SK-N-SH (cell line): ENCODE measurements around the gene FCHO1. TPM values are rescaled to one million over a fixed set of nuclear protein-coding genes. Genes with fewer than 3 reads are reported as not detected.

Source experiments
- CTCF ChIA-PET: fragments of 300-600, 350-600 bp; formaldehyde crosslinking; extraction: SDS; loops from one replicate; lab custom pipeline; 2021; lab: Yijun Ruan, JAX
- POLR2A ChIA-PET: fragments of 350-600 bp; sonication (Branson Sonifier 250); formaldehyde crosslinking; extraction: SDS; loops from one replicate; lab custom pipeline; 2020; ENCODE audit warnings: antibody characterized with exemption, inconsistent platforms; lab: Yijun Ruan, JAX
- DNase-seq: peaks from one replicate; pipeline ENCODE4 v3.0.0; 2012
- H2AFZ ChIP-seq: fragments of 200-600 bp; sonication (generic); 2 replicates; pipeline ENCODE4 v1.8.1; 2016; ENCODE audit warnings: antibody characterized with exemption, mild to moderate bottlenecking, low read depth
- H3F3A ChIP-seq: fragments of 200-600 bp; sonication (generic); replicated peaks from 2 replicates; pipeline ENCODE3; 2016; ENCODE audit warnings: antibody characterized with exemption, mild to moderate bottlenecking; ENCODE audit not compliant: insufficient read depth
- H3K27ac ChIP-seq, 2 experiments: fragments of 200-500 bp in 1 of 2; fragments of 200-600 bp in 1 of 2; sonication (Bioruptor generic) in 1 of 2; sonication (generic), shearing (Covaris generic) in 1 of 2; 2 replicates each; pipeline versions ENCODE4 v1.5.1 to v1.6.1; 2014 to 2016; ENCODE audit warnings: low read depth in 2 of 2, inconsistent platforms in 1 of 2, low read length in 1 of 2, mild to moderate bottlenecking in 1 of 2, mixed read lengths in 1 of 2
- H3K27me3 ChIP-seq: fragments of 200-600 bp; sonication (generic), shearing (Covaris generic); 2 replicates; pipeline ENCODE4 v1.6.1; 2016; ENCODE audit warnings: mixed run types; ENCODE audit not compliant: insufficient read depth
- H3K36me3 ChIP-seq, 2 experiments: fragments of 200-500 bp in 1 of 2; fragments of 200-600 bp in 1 of 2; sonication (Bioruptor generic) in 1 of 2; sonication (generic) in 1 of 2; replicated peaks in 1 of 2; 2 replicates each; pipeline versions ENCODE3 to v1.5.1; 2014 to 2016; ENCODE audit warnings: low read length in 1 of 2, mild to moderate bottlenecking in 1 of 2; ENCODE audit not compliant: insufficient read depth in 2 of 2, control insufficient read depth in 1 of 2
- H3K4me1 ChIP-seq, 2 experiments: fragments of 200-500 bp in 1 of 2; fragments of 200-600 bp in 1 of 2; sonication (Bioruptor generic) in 1 of 2; sonication (generic), shearing (Covaris generic) in 1 of 2; 2 replicates each; pipeline versions ENCODE4 v1.5.1 to v1.6.1; 2014 to 2016; ENCODE audit warnings: low read depth in 1 of 2, low read length in 1 of 2, mixed run types in 1 of 2; ENCODE audit not compliant: insufficient read depth in 2 of 2, control insufficient read depth in 1 of 2
- H3K4me2 ChIP-seq: fragments of 200-600 bp; sonication (generic), shearing (Covaris generic); 2 replicates; pipeline ENCODE4 v1.6.1; 2017; ENCODE audit warnings: mixed run types
- H3K4me3 ChIP-seq, 2 experiments: fragments of 200-500 bp in 1 of 2; fragments of 200-600 bp in 1 of 2; sonication (Bioruptor generic) in 1 of 2; sonication (generic), shearing (Covaris generic) in 1 of 2; 2 replicates each; pipeline versions ENCODE4 v1.5.1 to v1.8.1; 2014 to 2016; ENCODE audit warnings: low read depth in 2 of 2, inconsistent platforms in 1 of 2, low read length in 1 of 2, mild to moderate bottlenecking in 1 of 2, mixed read lengths in 1 of 2, moderate library complexity in 1 of 2
- H3K79me2 ChIP-seq: fragments of 200-600 bp; sonication (generic); 2 replicates; pipeline ENCODE4 v1.8.1; 2017; ENCODE audit warnings: mild to moderate bottlenecking; ENCODE audit not compliant: insufficient read depth
- H3K9ac ChIP-seq: fragments of 200-600 bp; sonication (generic); 2 replicates; pipeline ENCODE4 v1.6.1; 2017; ENCODE audit warnings: mixed run types
- H3K9me2 ChIP-seq: fragments of 200-600 bp; sonication (generic); 2 replicates; pipeline ENCODE4 v1.6.1; 2017; ENCODE audit warnings: mixed run types
- H3K9me3 ChIP-seq: fragments of 200-600 bp; sonication (generic); 2 replicates; pipeline ENCODE4 v1.6.1; 2017; ENCODE audit warnings: mixed run types, mild to moderate bottlenecking, moderate library complexity
- H4K20me1 ChIP-seq: fragments of 200-600 bp; sonication (generic); 2 replicates; pipeline ENCODE4 v1.6.1; 2017; ENCODE audit warnings: mild to moderate bottlenecking, mixed run types; ENCODE audit not compliant: insufficient read depth
- GATA2 ChIP-seq: sonication (generic); formaldehyde crosslinking; IDR thresholded peaks from 2 replicates; pipeline ENCODE4 v1.5.0; 2020; ENCODE audit warnings: mild to moderate bottlenecking, missing genetic modification reagents
- JUND ChIP-seq: IDR thresholded peaks from 2 replicates; pipeline ENCODE4 v1.4.0; 2012
- MEF2A ChIP-seq: IDR thresholded peaks from 2 replicates; pipeline ENCODE4 v1.4.0; 2012; ENCODE audit warnings: low read depth, borderline replicate concordance
- NFIC ChIP-seq: IDR thresholded peaks from 2 replicates; pipeline ENCODE4 v1.4.0; 2012; ENCODE audit warnings: borderline replicate concordance
- RFX5 ChIP-seq: IDR thresholded peaks from 2 replicates; pipeline ENCODE4 v1.6.1; 2012; ENCODE audit warnings: mild to moderate bottlenecking, improper control_type of control experiment, low read length
- WGBS: methylation state at CpG from one replicate; pipeline ENCODE4 v1.1.6; 2017; ENCODE audit warnings: low lambda C conversion rate; 5-methylcytosine and 5-hydroxymethylcytosine counted together
- polyA plus RNA-seq, 3 experiments: library from polyadenylated mRNA; depleted of rRNA; stranded (reverse); fragments of >200 nt; gene quantifications; 2 replicates each; pipeline ENCODE4 v1.2.3, GENCODE V29; 2012
- TF ChIP-seq, protein P1 (sequence below): IDR thresholded peaks from 2 replicates; pipeline ENCODE4 v1.6.1; 2012; ENCODE audit warnings: mild to moderate bottlenecking, low read depth, low read length, moderate library complexity
- TF ChIP-seq, protein P2 (sequence below): fragments of 200-600 bp; sonication (generic); IDR thresholded peaks from 2 replicates; pipeline ENCODE4 v1.6.1; 2017; ENCODE audit warnings: antibody characterized with exemption, mild to moderate bottlenecking, moderate library complexity
- TF ChIP-seq, protein P3 (sequence below): IDR thresholded peaks from 2 replicates; pipeline ENCODE4; 2012
- TF ChIP-seq, protein P4 (sequence below): IDR thresholded peaks from 2 replicates; pipeline ENCODE4 v1.4.0; 2012; ENCODE audit warnings: low read depth, borderline replicate concordance

FCHO1 gene
- polyA plus RNA-seq, 1 of the 3 experiments (the other 2 are of a cell fraction), result 0.71 TPM

DNA sequence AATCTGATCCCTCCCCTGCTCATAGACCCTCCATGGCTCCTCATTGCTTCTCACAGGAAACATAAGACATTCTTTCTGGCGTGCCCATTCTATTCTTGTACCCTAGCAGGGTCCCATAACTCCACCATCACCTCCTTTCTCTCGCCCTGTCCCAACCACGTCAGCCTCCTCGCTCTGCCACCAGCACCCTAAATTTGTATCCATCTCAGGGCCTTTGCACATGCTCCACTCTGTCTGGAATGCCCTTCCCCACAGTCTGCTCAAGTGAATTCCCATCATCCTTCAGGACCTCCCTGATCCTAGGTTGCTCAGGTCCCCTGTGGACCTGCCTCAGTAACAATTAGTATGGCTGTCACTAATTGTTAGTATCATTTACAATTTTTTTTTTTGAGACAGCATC is 54.1 kb downstream of the FCHO1 start:
- H3K27ac ChIP-seq, result no peak overlapping the region
- POLR2A ChIA-PET, result no interaction called here
- no peaks in the 10 kb centered on the region for H3K79me2 ChIP-seq
- H3K4me1 ChIP-seq, result peaks cover 0 to 4% of the 10 kb centered on the region in 2 experiments; a peak in 1 of 4 replicates
- no peaks in the 10 kb centered on the region for H3K9me3 ChIP-seq
- no peaks in the 10 kb centered on the region for H3K36me3 ChIP-seq
- H3K9ac ChIP-seq, result no peak overlapping the region
- no peak overlapping the region for H3K4me2 ChIP-seq
- DNase-seq, result no peak
- H3F3A ChIP-seq, result no peaks in the 10 kb centered on the region
- H3K9me2 ChIP-seq, result no peaks in the 10 kb centered on the region
- H2AFZ ChIP-seq, result no peak overlapping the region
- 63% methylated on average over 4 of the region's 4 CpGs for WGBS
- H4K20me1 ChIP-seq, result no peaks in the 10 kb centered on the region
- TF ChIP-seq NFIC, result no peak
- no peak for TF ChIP-seq RFX5
- TF ChIP-seq, all 33 proteins: peak for 0
- CTCF ChIA-PET, result interaction anchor here (0.7 to 1.4 kb wide), 2 partner anchors 50 to 57 kb away, joined by 3 read pairs; no protein-coding TSS in a partner anchor
- Histone ChIP-seq H3K27me3 (no peaks in the 10 kb centered on the region; the same call in 1 of the 2 replicates), H3K4me3 (no peak overlapping the region)

DNA sequence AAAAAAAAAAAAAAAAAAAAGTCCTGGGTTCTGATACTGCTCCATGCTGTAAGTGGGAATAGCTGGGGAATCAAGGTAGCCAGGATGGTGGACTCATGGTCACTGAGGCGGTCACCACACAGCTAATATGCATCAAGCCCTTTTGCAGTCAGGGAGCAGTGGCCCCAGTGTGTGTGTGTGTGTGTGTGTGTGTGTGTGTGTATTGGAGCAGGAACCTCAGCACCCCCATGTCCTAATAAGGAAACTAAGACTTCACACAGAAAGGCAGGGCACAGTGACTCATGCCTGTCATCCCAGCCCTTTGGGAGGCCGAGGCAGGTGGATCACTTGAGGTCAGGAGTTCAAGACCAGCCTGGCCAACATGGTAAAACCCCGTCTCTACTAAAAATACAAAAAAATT is 55.7 kb downstream of the FCHO1 start:
- WGBS, result 43% methylated on average over 3 of the region's 3 CpGs

More for the DNA sequence above, 55.7 kb downstream of the FCHO1 start:
- POLR2A ChIA-PET, result no interaction called here
- H2AFZ ChIP-seq, result no peak overlapping the region
- no peaks in the 10 kb centered on the region for H3K9me3 ChIP-seq
- no peaks in the 10 kb centered on the region for H3F3A ChIP-seq
- H3K27me3 ChIP-seq, result no peaks in the 10 kb centered on the region
- no peaks in the 10 kb centered on the region for H3K36me3 ChIP-seq
- DNase-seq, result no peak
- H3K9me2 ChIP-seq, result no peaks in the 10 kb centered on the region
- CTCF ChIA-PET, result interaction anchor here (2.2 kb wide), 1 partner anchor 23 kb away, joined by 6 read pairs; no protein-coding TSS in a partner anchor
- H3K4me1 ChIP-seq, result peaks cover 0 to 3% of the 10 kb centered on the region in 2 experiments; a peak in 1 of 4 replicates
- H3K27ac ChIP-seq, result no peak overlapping the region
- H3K79me2 ChIP-seq, result no peaks in the 10 kb centered on the region
- H4K20me1 ChIP-seq, result no peaks in the 10 kb centered on the region
- H3K4me3 ChIP-seq, result no peak overlapping the region
- TF ChIP-seq GATA2 (no peak), RFX5 (no peak), MEF2A (no peak), JUND (no peak)
- TF ChIP-seq, protein P1, sequence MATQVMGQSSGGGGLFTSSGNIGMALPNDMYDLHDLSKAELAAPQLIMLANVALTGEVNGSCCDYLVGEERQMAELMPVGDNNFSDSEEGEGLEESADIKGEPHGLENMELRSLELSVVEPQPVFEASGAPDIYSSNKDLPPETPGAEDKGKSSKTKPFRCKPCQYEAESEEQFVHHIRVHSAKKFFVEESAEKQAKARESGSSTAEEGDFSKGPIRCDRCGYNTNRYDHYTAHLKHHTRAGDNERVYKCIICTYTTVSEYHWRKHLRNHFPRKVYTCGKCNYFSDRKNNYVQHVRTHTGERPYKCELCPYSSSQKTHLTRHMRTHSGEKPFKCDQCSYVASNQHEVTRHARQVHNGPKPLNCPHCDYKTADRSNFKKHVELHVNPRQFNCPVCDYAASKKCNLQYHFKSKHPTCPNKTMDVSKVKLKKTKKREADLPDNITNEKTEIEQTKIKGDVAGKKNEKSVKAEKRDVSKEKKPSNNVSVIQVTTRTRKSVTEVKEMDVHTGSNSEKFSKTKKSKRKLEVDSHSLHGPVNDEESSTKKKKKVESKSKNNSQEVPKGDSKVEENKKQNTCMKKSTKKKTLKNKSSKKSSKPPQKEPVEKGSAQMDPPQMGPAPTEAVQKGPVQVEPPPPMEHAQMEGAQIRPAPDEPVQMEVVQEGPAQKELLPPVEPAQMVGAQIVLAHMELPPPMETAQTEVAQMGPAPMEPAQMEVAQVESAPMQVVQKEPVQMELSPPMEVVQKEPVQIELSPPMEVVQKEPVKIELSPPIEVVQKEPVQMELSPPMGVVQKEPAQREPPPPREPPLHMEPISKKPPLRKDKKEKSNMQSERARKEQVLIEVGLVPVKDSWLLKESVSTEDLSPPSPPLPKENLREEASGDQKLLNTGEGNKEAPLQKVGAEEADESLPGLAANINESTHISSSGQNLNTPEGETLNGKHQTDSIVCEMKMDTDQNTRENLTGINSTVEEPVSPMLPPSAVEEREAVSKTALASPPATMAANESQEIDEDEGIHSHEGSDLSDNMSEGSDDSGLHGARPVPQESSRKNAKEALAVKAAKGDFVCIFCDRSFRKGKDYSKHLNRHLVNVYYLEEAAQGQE, result no peak
- TF ChIP-seq, protein P2, sequence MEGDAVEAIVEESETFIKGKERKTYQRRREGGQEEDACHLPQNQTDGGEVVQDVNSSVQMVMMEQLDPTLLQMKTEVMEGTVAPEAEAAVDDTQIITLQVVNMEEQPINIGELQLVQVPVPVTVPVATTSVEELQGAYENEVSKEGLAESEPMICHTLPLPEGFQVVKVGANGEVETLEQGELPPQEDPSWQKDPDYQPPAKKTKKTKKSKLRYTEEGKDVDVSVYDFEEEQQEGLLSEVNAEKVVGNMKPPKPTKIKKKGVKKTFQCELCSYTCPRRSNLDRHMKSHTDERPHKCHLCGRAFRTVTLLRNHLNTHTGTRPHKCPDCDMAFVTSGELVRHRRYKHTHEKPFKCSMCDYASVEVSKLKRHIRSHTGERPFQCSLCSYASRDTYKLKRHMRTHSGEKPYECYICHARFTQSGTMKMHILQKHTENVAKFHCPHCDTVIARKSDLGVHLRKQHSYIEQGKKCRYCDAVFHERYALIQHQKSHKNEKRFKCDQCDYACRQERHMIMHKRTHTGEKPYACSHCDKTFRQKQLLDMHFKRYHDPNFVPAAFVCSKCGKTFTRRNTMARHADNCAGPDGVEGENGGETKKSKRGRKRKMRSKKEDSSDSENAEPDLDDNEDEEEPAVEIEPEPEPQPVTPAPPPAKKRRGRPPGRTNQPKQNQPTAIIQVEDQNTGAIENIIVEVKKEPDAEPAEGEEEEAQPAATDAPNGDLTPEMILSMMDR, result no peak
- TF ChIP-seq, protein P3, sequence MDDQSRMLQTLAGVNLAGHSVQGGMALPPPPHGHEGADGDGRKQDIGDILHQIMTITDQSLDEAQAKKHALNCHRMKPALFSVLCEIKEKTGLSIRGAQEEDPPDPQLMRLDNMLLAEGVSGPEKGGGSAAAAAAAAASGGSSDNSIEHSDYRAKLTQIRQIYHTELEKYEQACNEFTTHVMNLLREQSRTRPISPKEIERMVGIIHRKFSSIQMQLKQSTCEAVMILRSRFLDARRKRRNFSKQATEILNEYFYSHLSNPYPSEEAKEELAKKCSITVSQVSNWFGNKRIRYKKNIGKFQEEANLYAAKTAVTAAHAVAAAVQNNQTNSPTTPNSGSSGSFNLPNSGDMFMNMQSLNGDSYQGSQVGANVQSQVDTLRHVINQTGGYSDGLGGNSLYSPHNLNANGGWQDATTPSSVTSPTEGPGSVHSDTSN, result no peak
- TF ChIP-seq, protein P4, sequence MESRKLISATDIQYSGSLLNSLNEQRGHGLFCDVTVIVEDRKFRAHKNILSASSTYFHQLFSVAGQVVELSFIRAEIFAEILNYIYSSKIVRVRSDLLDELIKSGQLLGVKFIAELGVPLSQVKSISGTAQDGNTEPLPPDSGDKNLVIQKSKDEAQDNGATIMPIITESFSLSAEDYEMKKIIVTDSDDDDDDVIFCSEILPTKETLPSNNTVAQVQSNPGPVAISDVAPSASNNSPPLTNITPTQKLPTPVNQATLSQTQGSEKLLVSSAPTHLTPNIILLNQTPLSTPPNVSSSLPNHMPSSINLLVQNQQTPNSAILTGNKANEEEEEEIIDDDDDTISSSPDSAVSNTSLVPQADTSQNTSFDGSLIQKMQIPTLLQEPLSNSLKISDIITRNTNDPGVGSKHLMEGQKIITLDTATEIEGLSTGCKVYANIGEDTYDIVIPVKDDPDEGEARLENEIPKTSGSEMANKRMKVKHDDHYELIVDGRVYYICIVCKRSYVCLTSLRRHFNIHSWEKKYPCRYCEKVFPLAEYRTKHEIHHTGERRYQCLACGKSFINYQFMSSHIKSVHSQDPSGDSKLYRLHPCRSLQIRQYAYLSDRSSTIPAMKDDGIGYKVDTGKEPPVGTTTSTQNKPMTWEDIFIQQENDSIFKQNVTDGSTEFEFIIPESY, result no peak
- no peak overlapping the region for H3K4me2 ChIP-seq
- no peak overlapping the region for H3K9ac ChIP-seq
